ENCODE measurements around the gene DDX3Y. TPM values are rescaled to one million over a fixed set of nuclear protein-coding genes. Genes with fewer than 3 reads are reported as not detected.

DDX3Y gene
- total and polyA plus RNA-seq, 9 of the 15 experiments (the other 6 are each of a cell fraction or from before 2014, with no cell fraction given), result 0.18 TPM; not detected in 8

GRCh38 chrY:12913541-12913940, 8.9 kb downstream of the DDX3Y start:
- intact Hi-C loops (cut with micrococcal nuclease), result no loop called here
- POLR2A ChIA-PET, result no interaction called here
- no peak overlapping the region for H2AFZ ChIP-seq (ENCODE audit: low read depth, low read length)
- H3K4me1 ChIP-seq (replicated peaks in 1 of 2; ENCODE audit: control insufficient read depth in 2 of 2, insufficient read depth in 2 of 2, low read length in 2 of 2), result no peaks in the 10 kb centered on the region
- no peaks in the 10 kb centered on the region for H3K27me3 ChIP-seq (ENCODE audit: control insufficient read depth in 2 of 2, insufficient read depth in 2 of 2, low read length in 2 of 2)
- no peaks in the 10 kb centered on the region for H4K20me1 ChIP-seq (replicated peaks; ENCODE audit: control insufficient read depth, insufficient read depth, low read length)
- no peak overlapping the region for H3K27ac ChIP-seq (ENCODE audit: extremely low read depth, low read depth, low read length)
- WGBS (ENCODE audit: insufficient coverage, low coverage, missing lambda C conversion rate), result no CpG with 5 or more reads among the region's 4 CpGs
- no peak overlapping the region for H3K4me3 ChIP-seq
- ATAC-seq (no peak), DNase-seq (ENCODE audit: extremely low read depth in 1 of 4, low spot score in 3 of 4) (no peak), FAIRE-seq (no peak)
- TF ChIP-seq, protein P1, sequence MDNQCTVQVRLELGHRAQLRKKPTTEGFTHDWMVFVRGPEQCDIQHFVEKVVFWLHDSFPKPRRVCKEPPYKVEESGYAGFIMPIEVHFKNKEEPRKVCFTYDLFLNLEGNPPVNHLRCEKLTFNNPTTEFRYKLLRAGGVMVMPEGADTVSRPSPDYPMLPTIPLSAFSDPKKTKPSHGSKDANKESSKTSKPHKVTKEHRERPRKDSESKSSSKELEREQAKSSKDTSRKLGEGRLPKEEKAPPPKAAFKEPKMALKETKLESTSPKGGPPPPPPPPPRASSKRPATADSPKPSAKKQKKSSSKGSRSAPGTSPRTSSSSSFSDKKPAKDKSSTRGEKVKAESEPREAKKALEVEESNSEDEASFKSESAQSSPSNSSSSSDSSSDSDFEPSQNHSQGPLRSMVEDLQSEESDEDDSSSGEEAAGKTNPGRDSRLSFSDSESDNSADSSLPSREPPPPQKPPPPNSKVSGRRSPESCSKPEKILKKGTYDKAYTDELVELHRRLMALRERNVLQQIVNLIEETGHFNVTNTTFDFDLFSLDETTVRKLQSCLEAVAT (IDR thresholded peaks at IDR 0.05), result no peak
- no peak for TF ChIP-seq TCFL5 (CRISPR knock-in tag; conservative IDR thresholded peaks at IDR 0.05)
- TF ChIP-seq NFE2L1 (tag; IDR thresholded peaks at IDR 0.05; ENCODE audit: borderline replicate concordance, low read depth), result no peak
- H3K9me1 ChIP-seq (ENCODE audit: control insufficient read depth, insufficient read depth, low read length), result no peaks in the 10 kb centered on the region
- no TSS peak for BruUV-seq (replicated peaks)
- no peak overlapping the region for H3K4me2 ChIP-seq (ENCODE audit: insufficient read depth, low read length)
- CTCF ChIA-PET (ENCODE audit: low intra/inter-chr PET ratio), result no interaction called here
- H3K36me3 ChIP-seq (ENCODE audit: control insufficient read depth, insufficient read depth, low read length), result no peaks in the 10 kb centered on the region
- H3K9ac ChIP-seq (ENCODE audit: insufficient read depth in 1 of 2, low read depth in 2 of 2, low read length in 2 of 2), result no peak overlapping the region
- in situ Hi-C loops (cut with MboI), result no loop called here
- H3K9me3 ChIP-seq (replicated peaks; ENCODE audit: control insufficient read depth, insufficient read depth, low read depth, low read length), result no peaks in the 10 kb centered on the region
- H3K79me2 ChIP-seq (ENCODE audit: control insufficient read depth, insufficient read depth, low read length), result no peaks in the 10 kb centered on the region

DNA sequence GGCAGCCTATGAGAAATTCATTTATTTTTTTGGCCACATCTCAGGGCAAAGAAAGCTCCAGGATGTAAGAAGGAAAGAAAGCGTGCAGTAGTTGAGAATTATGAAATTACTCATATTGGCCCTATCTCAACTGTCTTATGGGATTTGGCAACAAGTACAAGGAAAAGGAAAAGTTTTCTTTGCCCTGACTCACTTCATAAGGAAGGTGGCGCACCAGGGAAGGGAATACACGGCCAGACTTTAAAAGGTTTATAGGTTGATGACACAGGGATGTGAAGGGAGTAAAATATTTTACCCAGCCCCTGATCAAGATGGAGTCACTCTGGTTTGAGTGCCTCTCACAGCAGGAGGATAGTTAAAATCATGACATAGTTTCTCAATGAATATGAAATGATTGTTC, 23.4 kb downstream of the DDX3Y start:
- Histone ChIP-seq H2AFZ (ENCODE audit: low read depth, low read length) (no peak overlapping the region), H3K9me1 (ENCODE audit: control insufficient read depth, insufficient read depth, low read length) (no peaks in the 10 kb centered on the region), H3K27ac (ENCODE audit: extremely low read depth, low read depth, low read length) (no peak overlapping the region), H3K4me2 (ENCODE audit: insufficient read depth, low read length) (no peak overlapping the region), H3K4me1 (replicated peaks in 1 of 2; ENCODE audit: control insufficient read depth in 2 of 2, insufficient read depth in 2 of 2, low read length in 2 of 2) (no peaks in the 10 kb centered on the region), H3K9me3 (replicated peaks; ENCODE audit: control insufficient read depth, insufficient read depth, low read depth, low read length) (no peaks in the 10 kb centered on the region), H4K20me1 (replicated peaks; ENCODE audit: control insufficient read depth, insufficient read depth, low read length) (no peaks in the 10 kb centered on the region), H3K36me3 (ENCODE audit: control insufficient read depth, insufficient read depth, low read length) (no peaks in the 10 kb centered on the region), H3K9ac (ENCODE audit: insufficient read depth in 1 of 2, low read depth in 2 of 2, low read length in 2 of 2) (no peak overlapping the region), H3K27me3 (ENCODE audit: control insufficient read depth in 2 of 2, insufficient read depth in 2 of 2, low read length in 2 of 2) (no peaks in the 10 kb centered on the region), H3K4me3 (no peak overlapping the region), H3K79me2 (ENCODE audit: control insufficient read depth, insufficient read depth, low read length) (no peaks in the 10 kb centered on the region)
- no TSS peak for BruUV-seq (replicated peaks)
- no peak for FAIRE-seq
- ChIA-PET POLR2A (no interaction called here), CTCF (ENCODE audit: low intra/inter-chr PET ratio) (no interaction called here)
- no CpG with 5 or more reads among the region's 3 CpGs for WGBS (ENCODE audit: insufficient coverage, low coverage, missing lambda C conversion rate)
- in situ Hi-C loops (cut with MboI) (no loop called here), intact Hi-C loops (cut with micrococcal nuclease) (no loop called here)
- no peak for ATAC-seq
- no peak for DNase-seq (ENCODE audit: extremely low read depth in 1 of 4, low spot score in 3 of 4)
- TF ChIP-seq, protein P2, sequence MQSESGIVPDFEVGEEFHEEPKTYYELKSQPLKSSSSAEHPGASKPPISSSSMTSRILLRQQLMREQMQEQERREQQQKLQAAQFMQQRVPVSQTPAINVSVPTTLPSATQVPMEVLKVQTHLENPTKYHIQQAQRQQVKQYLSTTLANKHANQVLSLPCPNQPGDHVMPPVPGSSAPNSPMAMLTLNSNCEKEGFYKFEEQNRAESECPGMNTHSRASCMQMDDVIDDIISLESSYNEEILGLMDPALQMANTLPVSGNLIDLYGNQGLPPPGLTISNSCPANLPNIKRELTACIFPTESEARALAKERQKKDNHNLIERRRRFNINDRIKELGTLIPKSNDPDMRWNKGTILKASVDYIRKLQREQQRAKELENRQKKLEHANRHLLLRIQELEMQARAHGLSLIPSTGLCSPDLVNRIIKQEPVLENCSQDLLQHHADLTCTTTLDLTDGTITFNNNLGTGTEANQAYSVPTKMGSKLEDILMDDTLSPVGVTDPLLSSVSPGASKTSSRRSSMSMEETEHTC (IDR thresholded peaks at IDR 0.05), result no peak
- TF ChIP-seq COPS2 (conservative IDR thresholded peaks at IDR 0.05), result no peak
- TF ChIP-seq ZNF232 (CRISPR knock-in tag; IDR thresholded peaks at IDR 0.05), result no peak
- no peak for TF ChIP-seq CBX2 (IDR thresholded peaks at IDR 0.05; ENCODE audit: insufficient read depth, low read length, poor library complexity, severe bottlenecking)
- TF ChIP-seq BACH1 (tag; IDR thresholded peaks at IDR 0.05), result no peak
- TF ChIP-seq CEBPZ (IDR thresholded peaks at IDR 0.05; ENCODE audit: borderline replicate concordance, low read depth, low read length), result no peak
- TF ChIP-seq BCL6 (CRISPR knock-in tag; IDR thresholded peaks at IDR 0.05), result no peak
- TF ChIP-seq RFX1 (IDR thresholded peaks at IDR 0.05), result no peak
